GM23338 (cell line): ENCODE results near the gene THSD7A.

Experiments
- CREB1 ChIP-seq: fragments of 250-450 bp; sonication (Bioruptor Pico); IDR thresholded peaks from 2 replicates; pipeline ENCODE4 v1.5.0; 2020; ENCODE audit warnings: low read depth, mild to moderate bottlenecking, moderate library complexity
- ETS1 ChIP-seq: IDR thresholded peaks from 2 replicates; pipeline ENCODE4 v1.6.1; 2016; ENCODE audit warnings: antibody characterized with exemption
- EZH2 ChIP-seq: fragments of 200-600 bp; sonication (generic); IDR thresholded peaks from one replicate; pipeline ENCODE4 v1.8.0; 2017; ENCODE audit warnings: antibody characterized with exemption, mild to moderate bottlenecking, low read depth; ENCODE audit not compliant: unreplicated experiment
- EZH2phosphoT487 ChIP-seq: fragments of 200-600 bp; sonication (generic); IDR thresholded peaks from one replicate; pipeline ENCODE4 v1.8.1; 2018; ENCODE audit warnings: antibody characterized with exemption; ENCODE audit not compliant: unreplicated experiment
- JUNB ChIP-seq: IDR thresholded peaks from one replicate; pipeline ENCODE4 v1.6.1; 2016; ENCODE audit warnings: antibody characterized with exemption; ENCODE audit not compliant: unreplicated experiment
- NANOG ChIP-seq: IDR thresholded peaks from 2 replicates; pipeline ENCODE4 v1.6.1; 2016; ENCODE audit warnings: antibody characterized with exemption, borderline replicate concordance
- POLR2AphosphoS5 ChIP-seq: IDR thresholded peaks from 2 replicates; pipeline ENCODE4 v1.6.1; 2016; ENCODE audit warnings: antibody characterized with exemption, low read depth
- REST ChIP-seq: IDR thresholded peaks from one replicate; pipeline ENCODE4 v1.6.1; 2018; ENCODE audit warnings: antibody characterized with exemption; ENCODE audit not compliant: unreplicated experiment
- STAT1 ChIP-seq: IDR thresholded peaks from one replicate; pipeline ENCODE4 v1.6.1; 2016; ENCODE audit warnings: antibody characterized with exemption; ENCODE audit not compliant: unreplicated experiment
- ZNF114 ChIP-seq: fragments of 250-450 bp; sonication (Bioruptor Pico); IDR thresholded peaks from 2 replicates; pipeline ENCODE4 v1.5.0; 2020; ENCODE audit warnings: mild to moderate bottlenecking, moderate library complexity
- ZNF331 ChIP-seq: fragments of 250-450 bp; sonication (Bioruptor Pico); IDR thresholded peaks from 2 replicates; pipeline ENCODE4 v1.5.0; 2020; ENCODE audit warnings: low read depth, mild to moderate bottlenecking, moderate library complexity
- TF ChIP-seq, protein P1 (sequence below), 2 experiments: fragments of 200-600 bp in 1 of 2; sonication (generic) in 1 of 2; conservative IDR thresholded peaks; 2 replicates each; pipeline versions ENCODE4 v1.5.1 to v1.6.1; 2016 to 2017; ENCODE audit warnings: antibody characterized with exemption in 2 of 2, low read depth in 2 of 2, mild to moderate bottlenecking in 2 of 2, moderate library complexity in 1 of 2

DNA sequence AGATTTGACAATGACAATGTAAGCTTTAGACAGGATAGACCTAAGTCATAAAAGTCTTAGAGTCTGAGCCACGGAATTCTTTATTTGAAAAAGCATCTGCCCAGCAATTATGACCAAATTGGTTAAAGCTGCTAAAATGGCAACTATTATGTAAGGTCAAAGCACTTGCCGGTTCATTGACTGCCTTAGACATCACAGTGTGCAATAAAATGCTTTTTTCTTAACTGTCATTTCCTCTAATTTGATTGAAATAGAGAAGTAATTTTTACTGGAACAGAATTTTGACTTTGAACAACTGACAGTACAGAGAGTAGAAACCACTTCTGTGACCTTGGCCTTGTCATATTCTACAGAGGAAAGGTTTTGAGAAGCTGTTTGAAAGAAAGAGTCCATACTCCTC lies 142.9 kb downstream of the THSD7A start:
- TF ChIP-seq, protein P1, sequence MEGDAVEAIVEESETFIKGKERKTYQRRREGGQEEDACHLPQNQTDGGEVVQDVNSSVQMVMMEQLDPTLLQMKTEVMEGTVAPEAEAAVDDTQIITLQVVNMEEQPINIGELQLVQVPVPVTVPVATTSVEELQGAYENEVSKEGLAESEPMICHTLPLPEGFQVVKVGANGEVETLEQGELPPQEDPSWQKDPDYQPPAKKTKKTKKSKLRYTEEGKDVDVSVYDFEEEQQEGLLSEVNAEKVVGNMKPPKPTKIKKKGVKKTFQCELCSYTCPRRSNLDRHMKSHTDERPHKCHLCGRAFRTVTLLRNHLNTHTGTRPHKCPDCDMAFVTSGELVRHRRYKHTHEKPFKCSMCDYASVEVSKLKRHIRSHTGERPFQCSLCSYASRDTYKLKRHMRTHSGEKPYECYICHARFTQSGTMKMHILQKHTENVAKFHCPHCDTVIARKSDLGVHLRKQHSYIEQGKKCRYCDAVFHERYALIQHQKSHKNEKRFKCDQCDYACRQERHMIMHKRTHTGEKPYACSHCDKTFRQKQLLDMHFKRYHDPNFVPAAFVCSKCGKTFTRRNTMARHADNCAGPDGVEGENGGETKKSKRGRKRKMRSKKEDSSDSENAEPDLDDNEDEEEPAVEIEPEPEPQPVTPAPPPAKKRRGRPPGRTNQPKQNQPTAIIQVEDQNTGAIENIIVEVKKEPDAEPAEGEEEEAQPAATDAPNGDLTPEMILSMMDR (conservative IDR thresholded peaks at IDR 0.05; ENCODE audit: low read depth in 2 of 2): no peak
- TF ChIP-seq EZH2: no peak
- TF ChIP-seq POLR2AphosphoS5: no peak
- TF ChIP-seq ETS1: no peak
- no peak for TF ChIP-seq JUNB
- no peak for TF ChIP-seq CREB1 (CRISPR knock-in tag)
- no peak for TF ChIP-seq EZH2phosphoT487
- TF ChIP-seq ZNF331 (CRISPR knock-in tag): no peak
- no peak for TF ChIP-seq REST
- no peak for TF ChIP-seq NANOG
- TF ChIP-seq ZNF114 (CRISPR knock-in tag): no peak
- no peak for TF ChIP-seq STAT1
